Right lobe of liver (tissue), 6 donors: ENCODE measurements around the gene CHIT1. TPM values are rescaled to one million over a fixed set of nuclear protein-coding genes. Genes with fewer than 3 reads are reported as not detected.

Source experiments
- ATAC-seq, 4 donors: fragments of 200-7000 bp; cut with Tn5 transposase; one replicate each; pipeline ENCODE4 v1.9.1; 2020; ENCODE audit warnings: mild to moderate bottlenecking in 4 of 4, moderate library complexity in 4 of 4
- DNase-seq, 3 donors: peaks; one replicate each; pipeline ENCODE4 v3.0.0-alpha.2; 2020
- H3K27ac ChIP-seq, 3 donors: fragments of 200-600 bp; one replicate each; pipeline ENCODE4 v1.8.0; 2022
- H3K27me3 ChIP-seq, 2 donors: fragments of 200-600 bp; one replicate each; pipeline ENCODE4 v1.8.0; 2022
- H3K36me3 ChIP-seq, 4 donors: fragments of 200-600 bp; sonication (generic) in 1 of 4; one replicate each; pipeline versions ENCODE4 v1.5.1 to v1.8.0; 2017 to 2022; ENCODE audit warnings: control low read depth in 1 of 4
- H3K4me1 ChIP-seq, 4 donors: fragments of 200-600 bp; sonication (generic) in 1 of 4; one replicate each; pipeline versions ENCODE4 v1.5.1 to v1.8.0; 2017 to 2022; ENCODE audit warnings: control low read depth in 1 of 4
- H3K4me3 ChIP-seq, 3 donors: fragments of 200-600 bp; one replicate each; pipeline ENCODE4 v1.8.0; 2022
- H3K9me3 ChIP-seq, 4 donors: fragments of 200-600 bp; sonication (generic) in 1 of 4; one replicate each; pipeline versions ENCODE4 v1.5.1 to v1.8.0; 2017 to 2022; ENCODE audit warnings: control low read depth in 1 of 4
- POLR2A ChIP-seq: fragments of 450-650 bp; IDR thresholded peaks from one replicate; pipeline ENCODE4 v1.6.1; 2017; ENCODE audit warnings: antibody characterized with exemption, mild to moderate bottlenecking
- WGBS: methylation state at CpG from one replicate; pipeline ENCODE4 v1.1.6; 2018; ENCODE audit warnings: low coverage, low lambda C conversion rate; ENCODE audit not compliant: insufficient coverage; ENCODE audit errors: missing lambda C conversion rate; 5-methylcytosine and 5-hydroxymethylcytosine counted together
- intact Hi-C, 2 donors: fragments of 100-400 bp; cut with DNase I; formaldehyde crosslinking; loops; one replicate each; pipeline versions ENCODE4 v1.11.2 to v1.14.1; 2022
- total RNA-seq, 6 experiments: library from RNA; depleted of rRNA in 2 of 6; stranded (reverse); fragments of >200 nt in 2 of 6; fragmentation: NEBNext Ultra II Directional in 3 of 6; extraction: Animal tissue kit (Norgen Biotek cat#: 25700) in 3 of 6; gene quantifications; one replicate each; pipeline versions ENCODE4 v1.1.0 to v1.2.4, GENCODE V29; 2016 to 2023
- TF ChIP-seq, protein P1 (sequence below), 4 donors: fragments of 200-600 bp in 3 of 4; fragments of 450-650 bp in 1 of 4; IDR thresholded peaks; one replicate each; pipeline versions ENCODE4 v1.5.1 to v1.8.0; 2016 to 2022; ENCODE audit warnings: antibody characterized with exemption in 4 of 4, mild to moderate bottlenecking in 2 of 4
- donor health status: DM: no; HTN: yes; CAD: no.
- donor health status: DM: no; HTN: no; CAD: no.
- donor health status: DM: no; HTN: no; CAD: no.
- donor health status: DM: no; HTN: yes; CAD: no.
- donor health status: DM: no; HTN: yes; CAD: no.

CHIT1 gene
- total RNA-seq, 6 experiments from 2014 or later = 0.46 to 0.61 (median 0.46) TPM; not detected in 3

GRCh38 chr1:203276408-203276807 is 46.9 kb upstream of the CHIT1 start:
- WGBS = 72% methylated on average over 3 of the region's 5 CpGs
- no peak for ATAC-seq
- no peak overlapping the region for H3K27ac ChIP-seq
- H3K36me3 ChIP-seq = no peaks in the 10 kb centered on the region
- peaks cover 0 to 7% (median 0%) of the 10 kb centered on the region in 4 donors for H3K4me1 ChIP-seq
- intact Hi-C loops = loop anchor here in 1 of 2 donors (10.0 kb wide), 1 partner anchor 208 kb away; no protein-coding TSS in a partner anchor
- no peak overlapping the region for H3K4me3 ChIP-seq
- DNase-seq = no peak
- H3K9me3 ChIP-seq = no peaks in the 10 kb centered on the region
- no peak for TF ChIP-seq POLR2A
- TF ChIP-seq, protein P1, sequence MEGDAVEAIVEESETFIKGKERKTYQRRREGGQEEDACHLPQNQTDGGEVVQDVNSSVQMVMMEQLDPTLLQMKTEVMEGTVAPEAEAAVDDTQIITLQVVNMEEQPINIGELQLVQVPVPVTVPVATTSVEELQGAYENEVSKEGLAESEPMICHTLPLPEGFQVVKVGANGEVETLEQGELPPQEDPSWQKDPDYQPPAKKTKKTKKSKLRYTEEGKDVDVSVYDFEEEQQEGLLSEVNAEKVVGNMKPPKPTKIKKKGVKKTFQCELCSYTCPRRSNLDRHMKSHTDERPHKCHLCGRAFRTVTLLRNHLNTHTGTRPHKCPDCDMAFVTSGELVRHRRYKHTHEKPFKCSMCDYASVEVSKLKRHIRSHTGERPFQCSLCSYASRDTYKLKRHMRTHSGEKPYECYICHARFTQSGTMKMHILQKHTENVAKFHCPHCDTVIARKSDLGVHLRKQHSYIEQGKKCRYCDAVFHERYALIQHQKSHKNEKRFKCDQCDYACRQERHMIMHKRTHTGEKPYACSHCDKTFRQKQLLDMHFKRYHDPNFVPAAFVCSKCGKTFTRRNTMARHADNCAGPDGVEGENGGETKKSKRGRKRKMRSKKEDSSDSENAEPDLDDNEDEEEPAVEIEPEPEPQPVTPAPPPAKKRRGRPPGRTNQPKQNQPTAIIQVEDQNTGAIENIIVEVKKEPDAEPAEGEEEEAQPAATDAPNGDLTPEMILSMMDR (IDR thresholded peaks at IDR 0.05) = no peak
- no peaks in the 10 kb centered on the region for H3K27me3 ChIP-seq

GRCh38 chr1:203275656-203276272 is 46.3 kb upstream of the CHIT1 start:
- TF ChIP-seq POLR2A = no peak
- TF ChIP-seq, protein P1 (IDR thresholded peaks at IDR 0.05) = no peak
- Histone ChIP-seq H3K27me3 (no peaks in the 10 kb centered on the region), H3K36me3 (no peaks in the 10 kb centered on the region), H3K4me1 (peaks cover 0 to 7% (median 0%) of the 10 kb centered on the region in 4 donors), H3K9me3 (no peaks in the 10 kb centered on the region), H3K27ac (no peak overlapping the region), H3K4me3 (no peak overlapping the region)
- 66% methylated on average over 4 of the region's 11 CpGs for WGBS
- intact Hi-C loops = loop anchor here in 1 of 2 donors (10.0 kb wide), 1 partner anchor 209 kb away; no protein-coding TSS in a partner anchor
- DNase-seq = no peak
- ATAC-seq = no peak

DNA sequence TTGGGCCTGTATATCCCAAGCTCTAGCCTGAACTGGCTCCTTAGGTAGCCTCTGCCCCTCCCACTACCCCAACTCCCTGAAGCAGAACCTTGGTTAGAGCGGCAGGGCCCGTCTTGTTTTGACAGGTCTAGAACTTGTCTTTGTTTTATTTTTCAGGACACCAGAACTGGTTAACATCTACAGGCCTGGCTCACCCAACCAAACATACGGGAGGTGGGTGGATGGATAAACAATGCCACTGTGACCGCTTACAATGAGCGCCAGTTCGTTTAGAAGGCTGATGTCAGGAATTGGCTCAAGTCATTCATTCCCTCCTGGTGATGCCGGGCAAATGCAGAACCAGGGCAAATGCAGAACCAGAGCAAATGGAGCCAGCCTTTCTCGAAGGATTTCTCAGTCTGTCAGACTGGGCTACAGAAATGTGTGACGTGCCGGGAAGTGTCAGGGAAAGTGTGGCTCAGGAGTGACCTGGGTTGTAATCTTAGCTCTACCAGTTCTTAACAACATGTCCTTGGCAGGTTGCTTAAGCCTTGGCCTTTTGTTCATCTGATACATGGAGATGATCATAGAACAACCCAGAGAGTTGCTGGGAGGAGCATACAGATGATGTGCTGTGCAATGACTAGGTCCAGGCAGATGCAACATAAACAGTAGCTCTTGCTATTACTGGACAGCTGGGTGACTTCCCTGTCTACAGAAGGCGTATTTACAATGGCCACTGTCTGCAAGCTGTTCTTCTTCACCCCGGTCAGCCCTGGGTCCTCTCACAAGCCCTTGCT is 45.3 kb upstream of the CHIT1 start:
- DNase-seq (no peak), ATAC-seq (no peak)
- Histone ChIP-seq H3K4me1 (peaks cover 0 to 7% (median 0%) of the 10 kb centered on the region in 4 donors), H3K27me3 (no peaks in the 10 kb centered on the region), H3K9me3 (no peaks in the 10 kb centered on the region), H3K36me3 (no peaks in the 10 kb centered on the region), H3K4me3 (no peak overlapping the region), H3K27ac (peak overlapping the region in 2 of 3 donors; percentile 40 to 43)
- intact Hi-C loops = loop anchor here (5.0 to 10.0 kb wide), 4 partner anchors 58 to 237 kb away; no protein-coding TSS in a partner anchor
- 67% methylated on average over 9 of the region's 12 CpGs for WGBS
- TF ChIP-seq POLR2A = no peak
- TF ChIP-seq, protein P1 (IDR thresholded peaks at IDR 0.05) = no peak

DNA sequence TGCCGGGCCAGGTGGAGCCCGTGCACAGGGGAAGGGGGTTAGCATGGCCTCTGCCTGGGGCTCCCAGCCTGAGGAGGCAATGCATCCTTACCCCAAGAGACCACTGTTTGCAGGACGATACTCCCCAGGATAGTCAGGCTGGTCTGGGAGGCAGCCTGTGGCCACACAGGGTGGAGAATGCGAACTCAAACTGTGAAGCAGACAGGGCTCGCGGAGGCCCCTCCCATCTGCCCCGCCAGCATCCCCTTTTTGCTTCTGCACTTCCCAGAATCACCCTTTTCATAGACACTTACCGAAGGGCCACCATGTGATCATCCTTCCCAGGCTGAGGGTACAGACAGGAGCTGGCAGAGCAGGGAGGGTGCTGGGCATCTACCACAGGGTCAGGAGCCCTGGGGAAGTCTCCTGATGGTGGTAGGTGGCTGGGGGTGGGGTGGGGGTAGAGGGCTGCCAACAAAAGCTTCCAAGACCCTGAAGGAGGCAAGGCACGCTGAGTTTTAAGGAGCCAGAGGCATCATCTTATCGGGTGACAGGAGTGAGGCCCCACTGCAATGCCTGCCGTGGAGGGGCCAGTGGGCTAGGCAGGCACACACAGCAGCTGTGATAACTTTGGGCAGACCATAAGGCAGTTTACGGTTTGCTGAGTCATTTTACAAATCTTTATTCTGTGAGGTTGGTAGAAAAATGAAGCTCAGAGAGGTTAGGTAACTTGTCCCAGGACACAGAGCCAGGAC is 44.6 kb upstream of the CHIT1 start:
- ATAC-seq = peak; percentile 23 to 54 (median 34)
- Histone ChIP-seq H3K36me3 (no peaks in the 10 kb centered on the region), H3K27ac (peak overlapping the region in 2 of 3 donors; percentile 43 to 63), H3K4me1 (peaks cover 0 to 7% (median 0%) of the 10 kb centered on the region in 4 donors), H3K4me3 (peak overlapping the region in 1 of 3 donors; percentile 12), H3K9me3 (no peaks in the 10 kb centered on the region), H3K27me3 (no peaks in the 10 kb centered on the region)
- peak in 2 of 3 donors; percentile 66 to 72 for DNase-seq
- TF ChIP-seq, protein P1 (IDR thresholded peaks at IDR 0.05) = no peak
- peak; percentile 30 for TF ChIP-seq POLR2A
- intact Hi-C loops = loop anchor here (5.0 to 10.0 kb wide), 4 partner anchors 58 to 237 kb away; no protein-coding TSS in a partner anchor
- 40% methylated on average over 1 of the region's 12 CpGs for WGBS
